ENCODE data around the gene PEX11A.

PEX11A gene

DNA sequence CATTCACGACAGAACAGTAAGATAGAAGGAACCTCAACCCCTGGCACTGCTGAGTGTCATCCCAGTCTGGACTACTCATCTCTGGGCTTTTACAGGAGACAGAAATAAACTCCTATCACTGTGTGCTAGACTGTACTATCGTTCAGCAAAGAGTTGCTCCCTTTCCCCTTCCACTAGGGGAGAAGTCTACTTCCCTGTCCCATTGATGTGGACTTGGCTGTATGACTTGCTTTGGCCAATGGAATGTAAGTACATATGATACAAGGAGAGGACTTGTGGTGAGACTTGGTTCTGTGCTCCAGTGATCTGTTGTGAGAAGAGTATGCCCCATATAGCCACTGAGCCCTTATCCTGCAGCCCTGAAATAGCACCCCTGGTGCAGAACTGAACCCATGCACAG is 30.0 kb downstream of the PEX11A start:
- no peak for DNase-seq
- in situ Hi-C loops (cut with MboI; ENCODE audit: low pct_unique_long_range_greater_than_20kb, low sequenced_read_pairs) = no loop called here

DNA sequence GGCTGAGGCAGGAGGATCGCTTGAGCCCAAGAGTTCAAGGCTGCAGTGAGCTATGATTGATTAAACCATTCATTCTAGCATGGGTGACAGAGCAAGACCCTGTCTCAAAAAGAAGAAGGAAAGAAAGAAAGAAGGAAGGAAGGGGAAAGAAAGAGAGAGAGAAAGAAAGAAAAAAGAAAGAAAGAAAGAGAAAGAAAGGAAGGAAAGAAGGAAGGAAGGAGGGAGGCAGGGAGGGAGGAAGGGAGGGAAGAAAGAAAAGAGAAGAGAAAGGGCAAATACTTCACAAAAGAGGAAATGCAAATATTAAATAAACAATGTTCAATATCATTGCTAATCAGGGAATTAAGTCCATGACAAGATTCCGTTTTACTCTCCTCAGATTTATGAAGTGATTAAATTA is 31.3 kb downstream of the PEX11A start:
- no peak for DNase-seq
- in situ Hi-C loops (cut with MboI; ENCODE audit: low pct_unique_long_range_greater_than_20kb, low sequenced_read_pairs) = no loop called here

DNA sequence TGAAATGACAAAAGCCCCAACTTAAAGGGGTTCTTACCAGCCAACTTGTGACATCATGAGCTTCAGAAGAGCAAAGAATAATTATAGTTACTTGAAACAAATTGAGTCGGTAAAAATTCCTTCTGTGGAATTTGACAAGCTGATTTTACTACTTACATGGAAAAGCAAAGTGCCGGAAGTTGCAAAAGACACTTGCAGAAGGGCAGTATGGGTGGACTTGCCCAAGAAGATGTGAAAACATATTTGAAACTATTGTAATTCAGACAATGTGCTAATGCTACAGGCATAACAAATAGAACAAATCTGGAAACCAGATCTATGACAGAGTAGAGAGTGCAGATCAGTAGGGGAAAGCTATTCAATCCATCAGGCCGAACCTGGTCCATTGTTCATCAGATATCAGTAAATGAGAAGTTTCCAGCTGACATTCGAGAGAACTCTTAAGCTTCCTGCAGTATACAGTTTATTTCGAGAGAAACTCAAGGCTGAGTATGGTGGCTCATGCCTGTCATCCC is 32.8 kb downstream of the PEX11A start:
- no peak for DNase-seq
- in situ Hi-C loops (cut with MboI; ENCODE audit: low pct_unique_long_range_greater_than_20kb, low sequenced_read_pairs) = no loop called here

DNA sequence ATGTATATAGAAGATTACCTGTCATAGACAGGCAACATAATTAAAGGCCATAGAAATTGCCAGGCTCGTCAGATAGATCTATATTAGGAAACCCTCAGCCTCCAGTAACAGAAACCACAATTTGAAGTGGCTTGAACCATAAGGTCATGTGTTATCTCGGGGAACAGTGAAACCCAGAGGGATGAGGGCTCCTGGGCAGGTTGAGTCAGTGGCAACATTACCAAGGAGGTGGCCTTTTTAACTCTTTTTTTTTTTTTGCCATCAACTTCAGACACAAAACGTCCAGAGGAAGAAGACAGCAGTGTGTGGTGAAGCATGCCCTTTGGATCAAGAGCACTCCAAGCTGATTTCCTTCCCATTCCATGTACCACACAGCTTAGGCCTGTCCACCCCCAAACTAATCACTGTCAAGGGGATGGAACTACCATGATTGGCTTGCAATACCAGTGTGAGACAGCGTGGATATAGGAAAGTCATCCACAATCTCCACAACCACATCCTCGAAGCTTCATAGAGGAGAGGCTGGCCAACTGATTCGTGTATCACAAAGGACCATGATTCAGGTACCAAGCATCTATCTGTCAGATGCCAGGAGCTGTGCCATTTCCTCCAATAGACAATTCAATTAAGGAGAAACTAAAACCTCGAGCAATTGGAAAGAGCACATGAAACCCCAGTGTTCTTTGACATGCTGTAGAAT is 34.3 kb downstream of the PEX11A start:
- DNase-seq = no peak
- in situ Hi-C loops (cut with MboI; ENCODE audit: low pct_unique_long_range_greater_than_20kb, low sequenced_read_pairs) = no loop called here

DNA sequence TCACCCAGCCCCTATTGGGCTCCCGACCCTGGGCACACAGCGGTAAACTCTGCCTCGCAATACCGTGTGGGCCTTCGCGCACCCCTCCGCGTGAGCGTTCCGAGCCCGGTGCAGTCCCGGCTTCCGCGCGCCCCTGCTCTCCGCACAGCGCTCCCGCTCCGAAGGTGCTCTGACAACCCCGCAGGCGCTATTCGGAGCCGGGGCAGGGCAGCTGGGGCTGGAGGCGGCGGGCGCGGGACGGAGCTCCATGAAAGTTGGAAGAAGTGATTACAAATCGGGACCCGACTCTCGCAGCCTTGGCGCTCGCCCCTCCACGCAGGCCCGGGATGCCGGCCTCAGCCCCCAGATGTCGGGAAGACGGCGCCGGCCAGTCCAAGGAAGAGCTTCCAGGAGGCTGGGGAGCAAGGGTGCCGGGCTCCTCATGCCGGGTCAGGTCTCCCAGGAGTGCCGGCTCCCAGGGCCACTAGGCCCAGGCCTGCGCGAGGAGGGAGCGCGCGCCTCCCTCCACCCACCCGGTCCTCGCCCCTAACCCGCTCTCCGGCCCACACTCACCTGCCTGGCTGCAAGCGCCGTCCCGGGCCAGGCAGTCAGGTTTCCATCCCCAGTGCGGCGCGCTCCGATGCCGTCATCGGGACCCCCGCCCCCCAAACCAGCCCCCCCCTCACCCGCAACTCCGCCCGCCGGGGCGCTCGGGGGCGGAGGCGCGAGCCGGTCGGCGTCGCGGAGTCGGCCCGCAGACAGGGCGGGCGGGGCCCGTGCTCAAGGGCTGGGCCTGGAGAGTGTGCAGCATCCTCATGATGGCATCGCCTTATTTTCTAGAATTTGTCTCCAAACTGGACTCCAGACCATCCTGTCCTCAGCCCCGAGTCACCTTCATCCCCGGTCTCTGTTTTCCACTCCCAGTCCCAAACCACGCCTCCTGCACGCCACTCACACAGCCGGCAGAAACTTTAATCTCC is 35.4 kb downstream of the PEX11A start, which contains the start of gene KIF7:
Gene KIF7 (minus strand): TSS at position 621 of the 959 bp plus-strand sequence. CDS start 2,537 bp downstream, outside the sequence.
- DNase-seq = no peak

DNA sequence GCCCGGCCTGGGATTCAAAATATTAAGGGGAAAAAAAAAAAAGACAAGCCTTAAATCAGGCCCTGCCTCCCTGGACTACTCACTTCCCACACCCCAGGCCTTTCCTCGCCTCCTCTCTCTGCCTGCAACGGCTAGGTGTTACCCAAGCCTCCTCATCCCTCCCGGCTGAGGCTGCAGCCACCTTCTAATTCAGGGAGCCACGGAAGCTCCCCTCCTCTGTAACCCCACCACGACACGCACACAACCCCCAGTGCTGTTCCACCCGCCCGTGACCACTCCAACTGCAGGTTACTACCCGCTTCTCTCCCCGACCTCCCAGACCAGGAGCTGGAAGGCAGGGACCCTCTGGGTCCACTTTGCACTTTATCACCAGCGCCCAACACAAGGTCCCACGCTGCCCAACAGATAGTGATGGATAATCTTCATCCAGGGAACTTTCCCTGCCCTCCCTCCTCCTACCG is 36.2 kb downstream of the PEX11A start:
- no peak for DNase-seq
- in situ Hi-C loops (cut with MboI; ENCODE audit: low pct_unique_long_range_greater_than_20kb, low sequenced_read_pairs) = no loop called here

More for the DNA sequence above, 35.4 kb downstream of the PEX11A start, which contains the start of gene KIF7:
- in situ Hi-C loops (cut with MboI; ENCODE audit: low pct_unique_long_range_greater_than_20kb, low sequenced_read_pairs) = no loop called here

DNA sequence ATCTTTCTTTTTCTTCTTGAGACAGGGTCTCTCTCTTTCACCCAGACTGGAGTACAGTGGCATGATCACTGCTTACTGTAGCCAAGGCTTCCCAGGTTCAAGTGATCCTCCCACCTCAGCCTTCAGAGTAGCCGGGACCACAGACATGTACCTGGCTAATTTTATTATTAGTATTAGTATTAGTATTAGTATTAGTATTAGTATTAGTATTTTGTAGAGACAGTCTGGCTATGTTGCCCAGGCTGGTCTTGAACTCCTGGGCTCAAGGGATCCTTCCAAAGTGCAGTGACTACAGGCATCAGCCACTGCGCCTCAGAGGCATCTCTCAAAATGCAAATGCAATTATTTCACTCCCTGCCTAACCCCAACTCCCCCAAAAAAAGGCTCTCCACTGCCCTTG is 37.0 kb downstream of the PEX11A start:
- no peak for DNase-seq
- in situ Hi-C loops (cut with MboI; ENCODE audit: low pct_unique_long_range_greater_than_20kb, low sequenced_read_pairs) = no loop called here

DNA sequence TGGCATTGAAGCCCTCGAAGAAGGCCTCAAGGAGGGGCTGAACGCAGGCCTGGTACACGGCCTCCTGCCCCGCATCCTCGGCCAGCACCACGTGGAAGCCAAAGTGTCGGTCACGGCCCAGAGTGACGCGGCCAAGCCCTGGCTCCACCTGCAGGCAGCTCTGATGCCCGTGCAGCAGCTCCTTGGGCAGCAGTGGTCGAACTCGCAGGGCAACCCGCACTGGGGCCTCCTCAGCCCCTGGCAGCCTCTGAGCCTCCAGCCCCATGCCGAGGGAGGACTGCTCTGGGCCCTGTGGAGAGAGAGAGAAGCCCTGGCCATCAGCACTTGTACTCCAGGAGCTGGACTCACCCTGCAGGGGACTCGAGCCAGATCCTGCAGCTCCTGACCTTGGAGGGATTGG is 37.9 kb downstream of the PEX11A start:
- no peak for DNase-seq
- in situ Hi-C loops (cut with MboI; ENCODE audit: low pct_unique_long_range_greater_than_20kb, low sequenced_read_pairs) = no loop called here

DNA sequence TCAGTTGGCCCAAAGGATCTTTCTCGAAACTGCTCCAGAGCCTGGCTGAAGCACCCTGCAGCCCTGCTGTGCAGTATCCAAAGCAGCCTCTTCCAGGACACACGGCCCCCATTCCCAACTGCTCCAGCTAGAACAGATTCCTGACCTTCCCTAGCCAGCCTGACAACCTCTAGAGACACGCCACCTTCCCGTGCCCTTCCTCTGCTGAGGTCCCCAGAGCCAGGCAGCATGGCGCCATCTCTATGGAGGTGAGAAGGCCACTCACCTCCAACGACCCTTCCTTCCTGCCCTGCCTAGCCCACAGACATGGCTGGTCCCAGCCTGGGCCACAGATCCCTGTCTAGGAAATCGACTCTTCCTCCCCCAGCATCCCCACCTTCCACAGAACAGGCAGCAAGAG is 38.4 kb downstream of the PEX11A start:
- in situ Hi-C loops (cut with MboI; ENCODE audit: low pct_unique_long_range_greater_than_20kb, low sequenced_read_pairs) = no loop called here
- no peak for DNase-seq

DNA sequence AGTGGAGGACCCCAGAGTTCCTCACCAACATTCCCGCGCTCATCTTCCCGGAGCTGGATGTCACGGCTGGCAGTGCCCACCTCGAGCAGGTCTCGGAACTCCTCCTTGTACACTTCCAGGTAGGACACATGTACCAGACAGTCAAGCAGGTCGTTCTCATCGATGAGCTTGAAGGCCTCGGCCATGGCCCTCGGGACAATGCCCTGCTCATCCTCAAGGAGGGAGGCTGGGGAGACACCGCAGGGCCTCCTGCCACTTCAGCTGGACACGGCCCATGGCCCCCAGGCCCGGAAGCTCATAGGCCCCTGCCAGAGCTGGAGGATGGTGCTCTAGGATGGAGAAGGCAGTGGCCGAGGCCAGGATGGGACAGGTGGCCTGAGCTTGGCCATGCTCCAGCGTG is 40.8 kb downstream of the PEX11A start:
- in situ Hi-C loops (cut with MboI; ENCODE audit: low pct_unique_long_range_greater_than_20kb, low sequenced_read_pairs) = no loop called here
- no peak for DNase-seq

DNA sequence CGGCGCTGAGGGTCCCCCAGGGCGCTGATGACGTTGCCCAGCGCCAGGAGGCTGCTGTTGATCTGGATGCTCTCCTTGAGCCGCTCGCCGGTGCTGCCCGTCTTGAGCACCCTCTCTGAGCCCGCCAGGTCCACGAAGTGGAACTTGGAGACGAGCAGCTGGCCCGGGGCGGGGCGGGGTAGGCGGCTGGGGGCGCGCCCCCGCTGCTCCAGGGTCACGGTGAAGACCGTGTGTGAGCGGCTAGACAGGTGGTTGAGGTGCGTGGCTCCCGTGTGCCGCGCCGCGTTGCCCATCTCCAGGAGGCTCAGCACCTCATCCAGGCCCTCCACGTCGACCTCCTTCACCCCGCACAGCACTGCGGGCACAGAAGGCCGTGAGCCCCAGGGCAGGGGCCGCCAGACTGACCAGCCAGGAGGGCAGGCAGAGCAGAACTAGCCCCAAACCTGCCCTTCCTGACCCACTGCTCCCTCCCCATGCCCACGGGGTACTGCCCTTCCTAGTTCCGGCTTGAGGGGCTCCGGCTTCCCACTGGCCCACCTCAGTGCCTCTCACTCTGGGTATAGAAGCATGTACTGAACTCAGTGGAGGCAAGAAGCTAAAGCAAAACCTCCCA is 41.4 kb downstream of the PEX11A start:
- in situ Hi-C loops (cut with MboI; ENCODE audit: low pct_unique_long_range_greater_than_20kb, low sequenced_read_pairs) = no loop called here
- DNase-seq = no peak

DNA sequence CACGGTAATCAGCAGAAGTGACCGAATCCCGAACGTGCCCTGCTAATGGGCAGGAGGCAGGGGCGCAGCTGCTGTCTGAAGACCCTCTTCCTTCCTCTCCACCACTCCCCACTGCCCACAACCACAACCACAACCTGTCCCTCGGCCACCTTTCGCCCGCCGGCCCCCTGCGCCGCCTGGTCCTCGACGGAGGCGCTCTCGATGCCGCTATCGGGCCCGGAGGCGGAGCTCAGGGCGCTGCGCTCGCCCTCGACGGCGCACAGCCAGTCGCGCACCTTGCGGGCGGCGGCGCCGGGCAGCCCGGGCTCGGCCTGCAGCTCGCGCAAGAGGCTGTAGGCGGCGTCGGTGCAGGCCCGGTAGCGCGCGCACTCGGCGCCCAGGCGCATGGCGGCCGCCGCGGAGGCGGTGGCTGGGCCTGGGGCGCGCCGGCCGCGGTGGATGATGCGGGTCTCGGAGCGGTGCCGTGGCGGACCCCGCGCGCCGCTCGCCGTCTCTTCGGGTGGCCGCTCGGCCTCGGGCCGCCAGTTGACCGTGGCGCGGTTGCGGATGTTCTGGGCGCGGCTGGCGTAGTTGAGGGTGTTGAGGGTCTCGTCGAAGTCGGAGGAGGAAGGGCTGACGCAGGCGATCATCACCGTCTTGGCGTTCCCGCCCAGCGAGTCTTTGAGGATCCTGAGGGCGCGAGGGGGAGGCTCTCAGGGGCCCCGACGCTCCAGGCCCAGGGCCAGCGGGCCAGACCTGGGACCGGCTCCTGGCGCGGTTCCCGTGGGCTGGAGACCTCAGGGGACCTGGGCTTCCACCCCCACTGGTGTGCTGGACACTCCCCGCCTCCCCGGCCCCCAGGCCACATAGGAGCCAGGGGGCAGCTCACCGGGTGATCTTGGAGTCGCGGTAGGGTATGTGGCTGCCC is 42.2 kb downstream of the PEX11A start:
- no peak for DNase-seq
- in situ Hi-C loops (cut with MboI; ENCODE audit: low pct_unique_long_range_greater_than_20kb, low sequenced_read_pairs) = no loop called here

DNA sequence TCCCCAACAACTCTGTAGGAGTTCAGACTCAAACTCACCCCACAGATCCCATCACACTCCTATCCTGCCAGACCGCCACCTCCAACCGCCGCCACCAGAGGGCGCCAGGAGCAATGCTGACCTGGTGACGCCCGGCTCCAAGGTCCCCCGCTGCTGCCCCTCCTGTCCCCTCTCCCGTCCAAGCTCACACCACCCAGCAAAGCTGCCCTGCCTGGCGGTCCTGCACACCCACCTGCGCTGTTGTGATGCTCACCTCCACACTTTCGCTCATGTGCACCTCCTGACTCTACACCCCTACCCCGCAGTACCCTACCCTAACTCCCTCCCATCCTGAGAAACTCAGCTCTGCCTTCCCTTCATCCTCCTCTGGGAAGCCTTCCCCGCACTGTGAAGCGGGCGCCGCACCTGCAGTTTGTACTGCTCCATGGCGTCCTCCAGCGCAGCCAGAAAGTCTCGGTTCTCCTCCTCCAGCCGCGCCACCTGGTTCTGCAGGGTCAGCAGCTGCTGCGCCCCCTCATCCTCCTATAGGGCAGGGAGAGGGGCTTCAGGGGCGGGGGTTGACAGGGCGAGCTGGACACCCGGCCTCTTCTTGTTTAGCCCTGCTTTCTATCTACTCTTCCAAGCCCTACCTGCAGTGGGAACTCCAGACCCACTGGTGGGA is 43.2 kb downstream of the PEX11A start:
- in situ Hi-C loops (cut with MboI; ENCODE audit: low pct_unique_long_range_greater_than_20kb, low sequenced_read_pairs) = no loop called here
- DNase-seq = peak; percentile 69

DNA sequence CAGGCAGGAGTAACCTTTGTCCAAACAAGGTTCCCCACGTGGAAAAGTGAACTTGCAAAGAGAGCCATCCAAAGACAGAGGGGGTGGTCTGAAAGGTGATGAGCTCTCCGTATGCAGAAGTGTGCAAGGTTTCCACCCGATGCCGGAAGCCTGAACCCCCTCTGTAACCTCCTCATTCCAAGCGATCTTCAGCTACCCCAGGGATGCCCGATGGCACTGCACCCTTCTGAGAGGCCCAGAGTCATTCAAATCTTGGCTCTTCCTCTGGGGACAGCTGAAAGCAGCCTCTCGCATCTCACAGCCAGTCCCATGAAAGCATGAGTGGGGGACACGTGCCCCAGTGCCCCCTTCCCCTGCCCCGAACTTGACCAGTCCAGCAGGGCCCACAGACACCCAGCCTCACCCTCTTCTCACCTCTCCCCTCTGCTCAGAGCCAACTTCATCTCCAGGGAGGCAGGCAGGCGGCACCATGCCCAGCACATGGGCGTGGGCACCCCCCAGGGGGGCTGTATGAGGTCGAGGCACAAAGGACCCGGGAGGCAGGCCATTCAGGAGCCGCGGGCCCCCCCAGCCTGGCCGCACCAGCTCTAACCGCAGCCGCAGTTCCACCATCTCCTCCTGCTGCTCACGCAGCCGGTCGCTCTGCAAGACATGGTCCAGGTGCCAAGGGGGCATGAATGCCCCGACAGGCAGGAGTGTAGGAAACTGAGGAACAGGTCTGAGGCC is 44.0 kb downstream of the PEX11A start:
- no peak for DNase-seq
- in situ Hi-C loops (cut with MboI; ENCODE audit: low pct_unique_long_range_greater_than_20kb, low sequenced_read_pairs) = no loop called here

DNA sequence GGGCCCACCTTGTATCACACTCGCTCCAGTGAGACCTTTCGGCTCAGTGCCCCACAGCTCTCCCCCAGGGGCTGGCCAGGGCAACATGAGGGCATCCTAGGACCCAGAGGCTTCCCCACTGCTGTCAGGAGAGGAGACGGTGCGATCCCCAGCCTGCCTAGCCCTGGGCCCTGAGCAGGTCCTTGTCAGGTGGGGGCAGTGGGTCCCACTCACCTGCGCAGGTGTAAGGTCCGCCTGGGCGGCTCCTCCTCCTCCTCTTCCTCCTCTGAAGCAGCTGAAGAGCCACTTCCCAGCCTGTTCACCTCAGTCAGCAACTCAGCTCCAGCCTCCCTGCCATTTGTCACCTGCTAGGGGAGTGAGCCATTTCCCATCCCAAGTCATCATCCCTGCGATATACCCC is 44.9 kb downstream of the PEX11A start:
- in situ Hi-C loops (cut with MboI; ENCODE audit: low pct_unique_long_range_greater_than_20kb, low sequenced_read_pairs) = no loop called here
- DNase-seq = no peak

DNA sequence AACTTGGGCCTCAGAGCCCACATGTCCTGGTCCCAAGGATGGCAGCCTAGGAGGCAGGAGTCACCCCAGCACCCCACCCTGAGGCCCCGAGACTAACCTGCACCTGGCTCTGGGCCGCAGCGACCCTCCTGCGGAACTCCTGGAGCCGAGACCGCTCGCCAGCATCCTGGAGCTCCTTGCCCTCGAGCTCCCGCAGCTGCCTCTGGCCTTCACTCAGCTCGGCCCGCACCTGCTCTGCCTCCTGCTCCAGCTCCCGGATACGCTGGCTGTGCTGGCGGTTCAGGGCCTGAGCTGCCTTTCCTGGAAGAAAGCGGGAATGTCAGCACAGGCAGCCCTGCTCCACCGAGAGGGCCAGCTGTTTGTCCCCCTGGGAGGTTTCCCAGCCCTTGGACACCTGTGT is 48.4 kb downstream of the PEX11A start:
- DNase-seq = no peak
- in situ Hi-C loops (cut with MboI; ENCODE audit: low pct_unique_long_range_greater_than_20kb, low sequenced_read_pairs) = no loop called here

DNA sequence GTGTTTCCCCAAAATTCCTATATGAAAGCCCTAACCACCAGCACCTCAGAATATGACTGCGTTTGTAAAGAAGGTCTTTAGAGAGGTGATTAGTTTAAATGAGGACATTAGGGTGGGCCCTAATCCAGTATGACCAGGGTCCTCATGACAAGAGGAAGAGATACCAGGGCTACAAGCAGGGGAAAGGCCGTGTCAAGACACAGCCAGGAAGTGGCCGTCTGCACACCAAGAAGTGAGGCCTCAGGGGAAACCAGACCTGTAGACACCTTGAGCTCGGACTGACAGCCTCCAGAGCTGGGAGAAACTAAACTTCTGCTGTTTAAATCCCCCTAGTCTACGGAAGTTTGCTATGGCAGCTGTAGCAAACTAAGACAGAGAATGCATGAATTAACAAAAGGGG is 49.5 kb downstream of the PEX11A start:
- no peak for DNase-seq
- in situ Hi-C loops (cut with MboI; ENCODE audit: low pct_unique_long_range_greater_than_20kb, low sequenced_read_pairs) = no loop called here

DNA sequence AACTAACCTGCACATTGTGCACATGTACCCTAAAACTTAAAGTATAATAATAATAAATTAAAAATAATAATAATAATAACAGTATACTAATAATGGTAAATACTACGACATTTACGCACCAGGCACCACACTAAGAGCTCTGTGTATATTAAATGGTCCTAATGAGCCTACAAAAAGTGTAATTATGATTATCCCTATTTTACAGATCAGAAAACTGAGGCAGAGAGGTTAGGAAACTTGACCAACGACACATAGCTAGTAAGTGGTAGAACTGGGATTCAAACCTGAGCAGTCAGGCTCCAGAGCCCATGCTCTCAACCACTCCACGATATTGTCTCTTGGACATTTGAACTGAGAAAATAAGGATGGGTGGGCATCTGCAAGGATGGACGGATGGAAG is 50.3 kb downstream of the PEX11A start:
- DNase-seq = no peak
- in situ Hi-C loops (cut with MboI; ENCODE audit: low pct_unique_long_range_greater_than_20kb, low sequenced_read_pairs) = no loop called here

Data from KBM-7 (cell line).